HG03280 (cell line): ENCODE results near the gene CNPY3.
"Not testable (repeated sequence)": the region's sequence is repeated elsewhere in the genome, so short reads cannot be mapped to it uniquely, and the experiment has no call there.

ENCODE experiments used
- ATAC-seq: cut with Tn5 transposase; IDR thresholded peaks from one replicate; pipeline ENCODE4 v1.9.1; 2021; ENCODE audit warnings: mild to moderate bottlenecking, moderate library complexity; ENCODE audit not compliant: unreplicated experiment

Gene CNPY3

GRCh38 chr6:42914546-42914945 is 14.7 kb upstream of the CNPY3 start:
- no peak for ATAC-seq

DNA sequence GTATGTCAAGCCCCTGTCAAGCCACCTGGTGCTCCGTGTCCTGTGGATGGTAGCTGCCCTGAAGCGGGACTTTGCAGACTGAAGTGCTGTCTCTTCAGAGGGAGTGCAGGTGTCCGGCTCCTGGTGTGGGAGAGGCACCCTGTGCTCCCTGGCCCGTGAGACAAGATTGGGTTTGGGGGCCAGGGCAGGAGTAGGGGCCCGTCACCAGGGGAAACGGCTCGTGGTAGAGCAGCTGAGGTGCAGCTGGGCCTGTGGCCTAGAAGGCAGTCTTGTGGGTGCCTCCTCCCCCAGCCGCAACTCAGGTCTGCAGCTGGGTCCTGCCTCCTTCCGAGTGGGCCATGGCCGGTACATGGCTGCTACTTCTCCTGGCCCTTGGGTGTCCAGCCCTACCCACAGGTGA is 13.5 kb upstream of the CNPY3 start, which contains the start of gene PTCRA:
Gene PTCRA (plus strand): TSS at position 322 of the 400 bp plus-strand sequence. CDS start 17 bp downstream, at position 339.
- ATAC-seq: no peak

- no peak for ATAC-seq
Observed at GRCh38 chr6:42916288-42916687, 13.0 kb upstream of the CNPY3 start.

GRCh38 chr6:42921801-42922200 is 7.5 kb upstream of the CNPY3 start:
- no peak for ATAC-seq

DNA sequence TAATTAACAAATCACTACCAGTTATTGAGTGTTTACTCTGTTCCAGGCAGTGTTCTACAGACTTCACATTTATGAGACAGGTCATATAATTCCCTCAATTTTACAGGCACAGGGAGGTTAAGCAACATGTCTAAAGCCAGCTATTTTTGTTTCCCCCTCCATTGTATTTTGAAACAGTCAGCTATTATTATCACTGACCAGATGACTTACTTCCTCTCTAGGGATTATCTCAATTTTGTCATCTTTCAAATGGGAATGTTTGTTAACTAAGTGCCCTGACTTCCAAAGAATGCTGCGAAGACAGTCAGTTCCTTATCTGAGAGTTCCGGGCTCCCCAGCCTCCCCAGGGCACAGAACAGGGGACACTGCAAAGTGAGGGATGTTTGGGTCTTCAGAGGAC is 5.6 kb upstream of the CNPY3 start:
- no peak for ATAC-seq

DNA sequence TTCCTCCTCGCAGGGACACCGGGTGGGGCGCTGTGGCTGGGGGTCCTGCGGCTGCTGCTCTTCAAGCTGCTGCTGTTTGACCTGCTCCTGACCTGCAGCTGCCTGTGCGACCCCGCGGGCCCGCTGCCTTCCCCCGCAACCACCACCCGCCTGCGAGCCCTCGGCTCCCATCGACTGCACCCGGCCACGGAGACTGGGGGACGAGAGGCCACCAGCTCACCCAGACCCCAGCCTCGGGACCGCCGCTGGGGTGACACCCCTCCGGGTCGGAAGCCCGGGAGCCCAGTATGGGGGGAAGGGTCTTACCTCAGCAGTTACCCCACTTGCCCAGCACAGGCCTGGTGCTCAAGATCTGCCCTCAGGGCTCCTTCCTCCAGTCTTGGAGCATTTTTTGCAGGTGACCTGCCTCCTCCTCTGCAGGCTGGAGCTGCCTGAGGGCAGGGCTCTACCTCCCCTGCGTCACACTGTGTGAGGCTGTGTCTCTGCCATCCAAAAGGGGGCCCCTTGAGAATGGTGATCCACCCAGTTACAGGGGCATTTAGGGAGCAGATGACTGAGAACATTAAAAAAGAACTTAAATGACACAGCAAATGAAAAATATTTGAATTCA is 3.9 kb upstream of the CNPY3 start:
- ATAC-seq: no peak

DNA sequence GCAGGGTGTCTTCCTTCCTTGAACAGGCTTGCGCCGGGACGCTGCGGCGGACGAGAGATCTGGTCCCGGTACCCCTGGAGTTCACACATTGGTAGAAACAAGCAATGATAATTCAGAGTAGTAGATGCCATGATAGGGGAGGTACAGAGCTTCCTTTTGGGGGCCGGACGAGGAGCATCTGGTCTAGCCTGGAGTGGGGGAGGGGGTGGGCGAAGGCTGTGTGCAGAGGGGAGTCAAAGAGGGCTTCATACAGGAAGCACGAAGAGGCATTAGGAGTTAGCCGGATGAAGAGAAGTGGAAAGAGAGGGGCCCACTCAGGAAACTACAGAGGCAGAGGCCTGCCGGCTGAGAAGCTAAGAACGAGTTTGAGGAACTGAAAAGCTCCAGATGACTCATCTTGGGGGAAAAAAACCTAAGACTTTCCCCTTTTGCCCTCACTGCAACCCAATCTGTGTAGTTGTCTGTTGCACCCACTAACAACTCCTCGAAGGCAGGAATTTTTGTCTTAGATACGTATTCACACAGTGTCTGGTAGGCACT is 611 bp downstream of the CNPY3 start:
- ATAC-seq: peak; percentile 50

DNA sequence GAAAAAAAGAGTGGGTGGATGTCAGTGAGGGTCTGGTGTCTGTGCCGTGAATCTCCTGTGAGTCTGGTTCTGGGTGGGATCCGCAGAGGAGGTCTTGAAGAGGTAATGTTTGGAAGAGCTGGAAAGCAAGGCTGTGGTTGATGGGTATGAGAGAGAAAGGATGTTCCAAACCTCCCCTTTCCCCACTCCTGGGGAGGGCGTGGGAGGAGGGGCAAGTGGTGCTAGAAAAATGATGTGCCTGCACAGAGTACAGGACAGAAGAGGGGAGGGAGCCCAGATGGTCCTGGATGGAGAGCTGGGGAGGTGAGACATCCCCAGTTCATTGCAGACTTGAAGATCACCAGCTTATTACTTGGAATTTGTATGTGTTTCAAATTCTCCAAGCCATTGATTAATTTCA is 3.1 kb downstream of the CNPY3 start:
- no peak for ATAC-seq

DNA sequence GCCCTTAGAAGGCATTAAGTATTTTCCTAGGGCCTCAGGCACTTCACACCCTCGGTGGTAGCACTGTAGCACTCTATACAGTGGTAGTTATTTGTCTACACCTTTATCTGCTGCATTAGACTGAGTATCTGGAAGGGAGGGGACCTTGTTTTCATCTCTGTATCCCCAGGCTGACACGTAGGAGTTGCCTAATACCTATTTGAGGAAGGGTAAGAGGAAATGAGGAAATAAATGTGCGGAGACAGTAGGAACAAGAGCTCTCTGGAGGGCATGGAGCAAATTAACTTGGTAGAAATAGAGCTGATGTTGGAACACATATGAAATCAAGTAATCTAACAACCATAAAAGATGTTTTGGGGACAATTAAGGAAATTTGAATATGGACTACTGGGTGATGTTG is 3.9 kb downstream of the CNPY3 start:
- ATAC-seq: no peak

- ATAC-seq: no peak
Observed at GRCh38 chr6:42935322-42935721, 6.0 kb downstream of the CNPY3 start.

GRCh38 chr6:42936398-42936797 is 7.1 kb downstream of the CNPY3 start:
- ATAC-seq: no peak

GRCh38 chr6:42937548-42938427 is 8.5 kb downstream of the CNPY3 start:
- ATAC-seq: no peak

DNA sequence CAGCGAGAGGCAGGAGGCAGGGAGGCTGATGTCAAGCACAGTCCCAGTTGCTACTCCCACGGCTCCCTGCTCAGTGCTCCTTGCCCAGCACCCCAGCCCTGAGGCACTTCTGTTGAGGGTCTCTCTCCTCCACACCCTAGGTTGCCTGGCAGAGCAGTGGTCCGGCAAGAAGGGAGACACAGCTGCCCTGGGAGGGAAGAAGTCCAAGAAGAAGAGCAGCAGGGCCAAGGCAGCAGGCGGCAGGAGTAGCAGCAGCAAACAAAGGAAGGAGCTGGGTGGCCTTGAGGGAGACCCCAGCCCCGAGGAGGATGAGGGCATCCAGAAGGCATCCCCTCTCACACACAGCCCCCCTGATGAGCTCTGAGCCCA is 9.1 kb downstream of the CNPY3 start:
- ATAC-seq: no peak

DNA sequence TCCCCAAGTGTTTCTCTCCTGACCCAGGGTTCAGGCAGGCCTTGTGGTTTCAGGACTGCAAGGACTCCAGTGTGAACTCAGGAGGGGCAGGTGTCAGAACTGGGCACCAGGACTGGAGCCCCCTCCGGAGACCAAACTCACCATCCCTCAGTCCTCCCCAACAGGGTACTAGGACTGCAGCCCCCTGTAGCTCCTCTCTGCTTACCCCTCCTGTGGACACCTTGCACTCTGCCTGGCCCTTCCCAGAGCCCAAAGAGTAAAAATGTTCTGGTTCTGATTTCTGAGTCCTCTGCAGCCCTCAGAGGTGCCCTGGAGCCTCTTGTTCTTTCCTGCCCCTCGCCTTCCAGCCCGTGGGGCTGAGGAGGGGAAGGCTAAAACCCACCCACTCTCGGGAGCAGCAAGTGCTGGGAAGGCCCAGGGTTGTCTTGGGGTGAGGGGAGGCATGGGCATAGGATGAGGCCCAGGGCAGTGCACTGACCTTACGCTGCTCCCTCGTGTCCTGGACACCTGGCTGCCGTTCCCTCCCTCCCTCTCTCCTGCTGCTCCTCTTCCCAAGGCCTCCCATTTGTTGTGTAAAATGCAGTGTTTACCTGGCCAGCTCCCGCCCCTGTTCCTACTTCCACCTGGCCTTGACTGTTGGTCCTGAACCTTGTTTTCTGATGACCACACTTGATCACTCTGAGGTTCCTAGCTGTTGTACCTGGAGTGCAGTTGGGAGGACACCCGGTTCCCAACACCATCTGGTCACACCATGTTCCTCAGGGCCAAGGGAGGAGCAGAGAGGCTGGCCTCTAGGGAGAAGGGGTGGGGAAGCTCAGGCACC is 9.9 kb downstream of the CNPY3 start:
- ATAC-seq: no peak

DNA sequence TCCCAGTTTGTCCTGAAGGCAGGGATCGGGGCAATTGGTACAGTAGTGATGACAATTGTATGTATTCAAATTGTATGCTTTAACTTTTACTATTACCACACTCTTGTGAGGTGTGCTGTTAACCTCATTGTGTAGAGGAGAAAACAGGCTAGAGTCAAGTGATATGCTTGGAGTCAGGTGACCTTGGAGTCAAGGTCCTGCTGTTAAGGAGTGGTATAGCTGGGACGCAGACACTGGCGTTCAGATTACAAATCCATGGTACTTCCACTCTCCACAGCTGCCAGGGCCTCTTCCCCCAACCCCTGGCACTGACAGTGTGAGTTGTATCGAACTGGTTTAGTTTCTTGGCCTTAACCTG is 10.5 kb downstream of the CNPY3 start:
- ATAC-seq: no peak

- no peak for ATAC-seq
Observed at GRCh38 chr6:42940493-42941045, 11.3 kb downstream of the CNPY3 start.

DNA sequence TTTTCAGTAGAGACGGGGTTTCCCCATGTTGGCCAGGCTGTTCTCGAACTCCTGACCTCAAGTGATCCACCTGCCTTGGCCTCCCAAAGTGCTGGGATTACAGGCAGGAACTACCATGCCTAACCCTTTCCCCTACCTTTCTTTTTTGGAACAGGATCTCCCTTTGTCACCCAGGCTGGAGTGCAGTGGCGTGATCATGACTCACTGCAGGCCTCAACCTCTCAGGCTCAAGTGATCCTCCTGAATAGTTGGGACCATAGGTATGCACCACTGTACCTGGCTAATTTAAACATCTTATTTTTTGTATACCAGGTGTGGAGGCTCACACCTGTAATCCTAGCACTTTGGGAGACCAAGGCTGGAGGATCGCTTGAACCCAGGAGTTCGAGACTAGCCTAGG is 12.1 kb downstream of the CNPY3 start:
- not testable (repeated sequence) for ATAC-seq

DNA sequence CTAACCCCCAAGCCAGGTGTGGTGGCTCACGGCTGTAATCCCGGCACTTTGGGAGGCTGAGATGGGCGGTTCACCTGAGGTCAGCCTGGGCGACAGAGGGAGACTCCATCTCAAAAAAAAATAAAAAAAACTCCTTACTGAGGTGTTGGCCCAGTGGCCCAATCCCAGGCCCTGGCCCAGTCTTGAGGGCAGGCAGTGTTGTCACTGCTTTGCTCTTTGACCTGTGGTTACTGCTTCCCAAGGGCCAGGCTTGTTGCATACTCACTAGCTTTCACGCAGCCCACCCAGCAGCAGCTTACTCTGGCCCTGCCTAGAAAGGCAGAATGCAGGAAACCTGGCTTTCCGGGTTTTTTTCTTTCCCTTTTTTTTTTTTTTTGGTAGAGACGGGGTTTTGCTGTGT is 13.2 kb downstream of the CNPY3 start:
- no peak for ATAC-seq

GRCh38 chr6:42947950-42948349 is 18.7 kb downstream of the CNPY3 start:
- no peak for ATAC-seq

DNA sequence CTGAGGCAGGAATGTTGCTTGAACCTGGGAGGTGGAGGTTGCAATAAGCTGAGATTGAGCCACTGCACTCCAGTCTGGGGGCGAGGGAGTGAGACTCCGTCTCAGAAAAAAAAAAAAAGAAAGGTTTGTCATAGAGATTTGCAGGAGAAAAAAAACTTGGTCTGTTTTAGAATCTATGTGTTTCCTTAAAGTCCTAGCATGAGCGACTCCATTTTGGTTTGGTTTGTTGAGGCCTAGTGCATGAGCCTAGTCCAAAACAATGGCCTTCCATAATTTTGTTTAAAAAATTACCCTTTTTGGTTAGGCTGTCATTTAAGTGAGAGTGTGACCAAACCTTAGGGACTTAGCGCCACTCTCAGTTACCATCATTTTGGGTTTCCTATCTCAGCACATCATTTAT is 23.1 kb downstream of the CNPY3 start:
- ATAC-seq: no peak

- not testable (repeated sequence) for ATAC-seq
Observed at GRCh38 chr6:42954405-42954804, 25.1 kb downstream of the CNPY3 start.
